Suprapubic skin (tissue), 4 donors: Measurements from ENCODE around the gene ARHGAP27.

Source experiments
- CTCF ChIP-seq, 2 donors: fragments of 200-600 bp in 1 of 2; fragments of 450-650 bp in 1 of 2; sonication (generic) in 1 of 2; IDR thresholded peaks; one replicate each; pipeline ENCODE4 v1.5.1; 2016 to 2019; ENCODE audit warnings: antibody characterized with exemption in 2 of 2, mild to moderate bottlenecking in 1 of 2, moderate library complexity in 1 of 2
- EP300 ChIP-seq: sonication (generic); formaldehyde crosslinking; IDR thresholded peaks from one replicate; pipeline ENCODE4 v1.6.1; 2017; ENCODE audit warnings: antibody characterized with exemption
- POLR2AphosphoS5 ChIP-seq, 3 donors: sonication (generic); formaldehyde crosslinking; IDR thresholded peaks; one replicate each; pipeline ENCODE4 v1.6.1; 2017; ENCODE audit warnings: antibody characterized with exemption in 3 of 3

DNA sequence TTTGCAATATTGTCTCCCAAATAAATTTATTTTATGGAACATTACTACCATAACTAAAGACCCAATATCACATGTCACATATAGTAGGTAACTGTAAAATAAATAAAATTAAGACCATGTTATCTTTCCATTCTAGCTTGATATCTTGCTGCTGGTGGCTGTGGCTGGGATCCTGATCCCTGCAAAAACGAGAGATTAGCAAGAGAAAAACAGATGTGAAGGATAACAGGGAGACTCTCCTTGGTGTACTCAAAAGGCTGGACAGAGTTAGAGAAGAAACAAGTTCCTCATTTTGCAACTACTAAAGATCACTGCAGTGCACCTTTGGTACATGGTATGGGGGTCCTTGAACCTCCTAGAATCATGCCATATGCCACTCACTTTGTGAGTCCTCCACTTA, 49.7 kb downstream of the ARHGAP27 start:
- TF ChIP-seq EP300 = no peak
- no peak for TF ChIP-seq POLR2AphosphoS5 (IDR thresholded peaks at IDR 0.05)
- no peak for TF ChIP-seq CTCF (IDR thresholded peaks at IDR 0.05)
